Neuronal stem cell (in vitro differentiated cells): ENCODE data around the gene CSDE1.
"Not testable (repeated sequence)": the region's sequence is repeated elsewhere in the genome, so short reads cannot be mapped to it uniquely, and the experiment has no call there.

Experiments
- DNase-seq: peaks from one replicate; pipeline ENCODE4 v3.0.0-alpha.2; 2013; ENCODE audit warnings: low spot score
- H2AFZ ChIP-seq: one replicate; pipeline ENCODE4 v1.6.1; 2013; ENCODE audit warnings: mild to moderate bottlenecking, low read length, inconsistent platforms
- H2AK5ac ChIP-seq: 2 replicates; pipeline ENCODE4 v1.6.1; 2013; ENCODE audit warnings: low read depth, mild to moderate bottlenecking, inconsistent platforms, low read length, moderate library complexity, mixed read lengths
- H2BK120ac ChIP-seq: 2 replicates; pipeline ENCODE4 v1.6.1; 2013; ENCODE audit warnings: low read depth, mild to moderate bottlenecking, inconsistent platforms, low read length, moderate library complexity, mixed read lengths
- H2BK12ac ChIP-seq: one replicate; pipeline ENCODE4 v1.6.1; 2013; ENCODE audit warnings: low read length, inconsistent platforms
- H2BK15ac ChIP-seq: 2 replicates; pipeline ENCODE4 v1.6.1; 2013; ENCODE audit warnings: mild to moderate bottlenecking, low read length, inconsistent platforms, mixed read lengths
- H2BK5ac ChIP-seq: one replicate; pipeline ENCODE4 v1.6.1; 2013; ENCODE audit warnings: inconsistent platforms, mild to moderate bottlenecking, low read length, moderate library complexity
- H3K14ac ChIP-seq: one replicate; pipeline ENCODE4 v1.6.1; 2013; ENCODE audit warnings: low read length, inconsistent platforms
- H3K18ac ChIP-seq: 2 replicates; pipeline ENCODE4 v1.6.1; 2013; ENCODE audit warnings: low read length, inconsistent platforms
- H3K23ac ChIP-seq: 2 replicates; pipeline ENCODE4 v1.6.1; 2013; ENCODE audit warnings: low read depth, mild to moderate bottlenecking, mixed read lengths, low read length, inconsistent platforms; ENCODE audit not compliant: poor library complexity
- H3K27ac ChIP-seq: replicated peaks from 3 replicates; pipeline ENCODE4 v1.5.1; 2013; ENCODE audit warnings: low read length, inconsistent platforms
- H3K27me3 ChIP-seq, 3 experiments: 2 replicates each; pipeline ENCODE4 v1.6.1; 2013; ENCODE audit warnings: low read length in 3 of 3, mild to moderate bottlenecking in 2 of 3, inconsistent platforms in 1 of 3, low read depth in 1 of 3, mixed read lengths in 1 of 3, moderate library complexity in 1 of 3; ENCODE audit not compliant: control insufficient read depth in 3 of 3, insufficient read depth in 3 of 3
- H3K36me3 ChIP-seq, 2 donors: replicated peaks in 1 of 2; 2 replicates each; pipeline ENCODE4 v1.6.1; 2013; ENCODE audit warnings: low read length in 2 of 2; ENCODE audit not compliant: control insufficient read depth in 2 of 2, insufficient read depth in 2 of 2
- H3K4ac ChIP-seq: 2 replicates; pipeline ENCODE4 v1.6.1; 2013; ENCODE audit warnings: inconsistent platforms, mild to moderate bottlenecking, low read length, moderate library complexity
- H3K4me1 ChIP-seq, 2 donors: 1 replicate in 1 of 2; 2 replicates in 1 of 2; pipeline ENCODE4 v1.6.1; 2013; ENCODE audit warnings: low read length in 2 of 2, low read depth in 1 of 2; ENCODE audit not compliant: control insufficient read depth in 2 of 2, insufficient read depth in 1 of 2
- H3K4me2 ChIP-seq: one replicate; pipeline ENCODE4 v1.6.1; 2013; ENCODE audit warnings: mild to moderate bottlenecking, low read length, inconsistent platforms; ENCODE audit not compliant: insufficient read depth, poor library complexity, severe bottlenecking
- H3K4me3 ChIP-seq, 2 donors: 2 replicates each; pipeline ENCODE4 v1.5.1; 2013; ENCODE audit warnings: low read length in 2 of 2, mild to moderate bottlenecking in 2 of 2, inconsistent platforms in 1 of 2, moderate library complexity in 1 of 2
- H3K79me1 ChIP-seq: one replicate; pipeline ENCODE4 v1.6.1; 2013; ENCODE audit warnings: low read depth, mild to moderate bottlenecking, inconsistent platforms, low read length, moderate library complexity
- H3K9ac ChIP-seq: one replicate; pipeline ENCODE4 v1.6.1; 2013; ENCODE audit warnings: mild to moderate bottlenecking, low read depth, low read length, inconsistent platforms; ENCODE audit not compliant: poor library complexity
- H3K9me3 ChIP-seq, 2 donors: replicated peaks in 1 of 2; 2 replicates each; pipeline versions ENCODE3 to v1.6.1; 2013; ENCODE audit warnings: low read length in 2 of 2, mild to moderate bottlenecking in 2 of 2, inconsistent platforms in 1 of 2, low read depth in 1 of 2, mixed read lengths in 1 of 2, moderate library complexity in 1 of 2; ENCODE audit not compliant: control insufficient read depth in 2 of 2, insufficient read depth in 1 of 2
- H4K8ac ChIP-seq: one replicate; pipeline ENCODE4 v1.6.1; 2013; ENCODE audit warnings: low read depth, mild to moderate bottlenecking, inconsistent platforms, low read length, moderate library complexity
- H4K91ac ChIP-seq: one replicate; pipeline ENCODE4 v1.6.1; 2013; ENCODE audit warnings: low read length, low read depth, mild to moderate bottlenecking, inconsistent platforms; ENCODE audit not compliant: poor library complexity
- WGBS, 2 donors: extraction: QIAGEN DNeasy Blood & Tissue Kit; methylation state at CpG; one replicate each; pipeline ENCODE4 v1.1.7; 2013; ENCODE audit warnings: missing lambda C conversion rate in 2 of 2, mixed read lengths in 1 of 2; ENCODE audit not compliant: insufficient read length in 2 of 2, insufficient replicate concordance in 1 of 2; ENCODE audit errors: extremely low coverage in 2 of 2; 5-methylcytosine and 5-hydroxymethylcytosine counted together

CSDE1 gene

GRCh38 chr1:114790581-114790980 lies 32.8 kb upstream of the CSDE1 start:
- not testable (repeated sequence) for H2BK12ac ChIP-seq, H3K9ac ChIP-seq, H2AFZ ChIP-seq, H3K14ac ChIP-seq, H3K18ac ChIP-seq, H3K79me1 ChIP-seq, H3K4me2 ChIP-seq, H4K8ac ChIP-seq, H4K91ac ChIP-seq, H3K4me3 ChIP-seq, H2BK15ac ChIP-seq, H3K4ac ChIP-seq, H3K23ac ChIP-seq, H2BK5ac ChIP-seq, H3K36me3 ChIP-seq, H2BK120ac ChIP-seq, H2AK5ac ChIP-seq, DNase-seq, H3K4me1 ChIP-seq, H3K27ac ChIP-seq, H3K9me3 ChIP-seq
- H3K27me3 ChIP-seq = peaks cover 0 to 10% (median 0%) of the 10 kb centered on the region in 3 experiments
- WGBS, 2 donors = no CpG with 5 or more reads among the region's 25 CpGs

GRCh38 chr1:114786440-114786839 lies 28.7 kb upstream of the CSDE1 start:
- H3K14ac ChIP-seq, H2BK5ac ChIP-seq, H3K23ac ChIP-seq, H3K27me3 ChIP-seq, H3K4ac ChIP-seq, H2BK15ac ChIP-seq, H3K27ac ChIP-seq, H2BK120ac ChIP-seq, H3K36me3 ChIP-seq, H2AK5ac ChIP-seq, DNase-seq, H3K4me1 ChIP-seq, H3K9me3 ChIP-seq, H4K8ac ChIP-seq, H2BK12ac ChIP-seq, H3K18ac ChIP-seq, H3K9ac ChIP-seq, H4K91ac ChIP-seq, H3K4me2 ChIP-seq, H3K79me1 ChIP-seq, H2AFZ ChIP-seq, H3K4me3 ChIP-seq: not testable (repeated sequence)
- no CpG with 5 or more reads among the region's 1 CpG for WGBS, 2 donors

GRCh38 chr1:114782476-114782875 lies 24.7 kb upstream of the CSDE1 start:
- H3K14ac ChIP-seq = no peak overlapping the region

GRCh38 chr1:114780344-114781226 lies 22.8 kb upstream of the CSDE1 start, which contains the start of gene SIKE1:
TSS of gene SIKE1 (minus strand) at chr1:114780685. CDS start at chr1:114780607, 78 bp downstream.
- peak within 1 kb of the TSS; percentile 96 for H3K23ac ChIP-seq
- no peak within 1 kb of the TSS for H3K4ac ChIP-seq
- H3K18ac ChIP-seq = peak within 1 kb of the TSS; percentile 99
- peak within 1 kb of the TSS; percentile 99 for H3K14ac ChIP-seq
- peak within 1 kb of the TSS; percentile 76 for H3K27ac ChIP-seq
- H4K8ac ChIP-seq = peak within 1 kb of the TSS; percentile 100
- no peak within 1 kb of the TSS for H2BK120ac ChIP-seq
- no peak within 1 kb of the TSS for H2AK5ac ChIP-seq
- H3K9ac ChIP-seq = peak within 1 kb of the TSS; percentile 96
- no peaks in the 10 kb centered on the region for H3K9me3 ChIP-seq
- H3K4me1 ChIP-seq = no peaks in the 10 kb centered on the region
- WGBS, 2 donors = no CpG with 5 or more reads among the region's 53 CpGs
- peak within 1 kb of the TSS; percentile 79 for H3K4me2 ChIP-seq
- peak; percentile 82 for DNase-seq
- no peak within 1 kb of the TSS for H2BK15ac ChIP-seq
- peak within 1 kb of the TSS; percentile 91 for H2AFZ ChIP-seq
- H3K27me3 ChIP-seq = no peaks in the 10 kb centered on the region
- peak within 1 kb of the TSS; percentile 79 for H2BK5ac ChIP-seq
- peaks cover 3 to 33% of the 10 kb centered on the region in 2 donors for H3K36me3 ChIP-seq
- no peak within 1 kb of the TSS for H4K91ac ChIP-seq
- H3K79me1 ChIP-seq = no peaks in the 10 kb centered on the region
- H2BK12ac ChIP-seq = no peak within 1 kb of the TSS
- H3K4me3 ChIP-seq = peak within 1 kb of the TSS; percentile 79 to 88

More at GRCh38 chr1:114782476-114782875, 24.7 kb upstream of the CSDE1 start:
- peaks cover 3 to 16% of the 10 kb centered on the region in 2 donors for H3K36me3 ChIP-seq
- no peak overlapping the region for H2BK5ac ChIP-seq
- no peak overlapping the region for H3K27ac ChIP-seq
- WGBS, 2 donors = no CpG with 5 or more reads among the region's 5 CpGs
- no peak overlapping the region for H3K4me3 ChIP-seq
- H3K4me1 ChIP-seq = no peaks in the 10 kb centered on the region
- H3K9ac ChIP-seq = no peak overlapping the region
- H3K4ac ChIP-seq = no peak overlapping the region
- H3K9me3 ChIP-seq = no peaks in the 10 kb centered on the region
- H3K27me3 ChIP-seq = no peaks in the 10 kb centered on the region
- H3K18ac ChIP-seq = no peak overlapping the region
- no peak overlapping the region for H2BK12ac ChIP-seq
- H4K8ac ChIP-seq = no peak overlapping the region
- H4K91ac ChIP-seq = no peak overlapping the region
- no peak overlapping the region for H2BK15ac ChIP-seq
- H3K4me2 ChIP-seq = no peak overlapping the region
- no peaks in the 10 kb centered on the region for H3K79me1 ChIP-seq
- no peak for DNase-seq
- H2BK120ac ChIP-seq = no peak overlapping the region
- no peak overlapping the region for H2AFZ ChIP-seq
- no peak overlapping the region for H2AK5ac ChIP-seq
- H3K23ac ChIP-seq = no peak overlapping the region
